ENCODE measurements around the gene AGPAT4. TPM values are rescaled to one million over a fixed set of nuclear protein-coding genes. Genes with fewer than 3 reads are reported as not detected.

Gene AGPAT4
- total RNA-seq, 1 donor from 2014 or later: 4.7 TPM

GRCh38 chr6:161292650-161293281 is 18.9 kb upstream of the AGPAT4 start:
- no peaks in the 10 kb centered on the region for H3K36me3 Mint-ChIP-seq (ENCODE audit: low read depth)

GRCh38 chr6:161292145-161292544 is 18.3 kb upstream of the AGPAT4 start:
- Mint-ChIP-seq H3K4me1 (no peaks in the 10 kb centered on the region), H3K9me3 (no peaks in the 10 kb centered on the region), H3K36me3 (ENCODE audit: low read depth) (no peaks in the 10 kb centered on the region), H3K27me3 (peaks cover 3% of the 10 kb centered on the region), H3K27ac (no peak overlapping the region), H3K4me3 (no peak overlapping the region)
- CTCF ChIA-PET: no interaction called here
- POLR2A ChIA-PET: no interaction called here
- ATAC-seq (ENCODE audit: low read depth) (no peak), DNase-seq (no peak)
- TF ChIP-seq, protein P1, sequence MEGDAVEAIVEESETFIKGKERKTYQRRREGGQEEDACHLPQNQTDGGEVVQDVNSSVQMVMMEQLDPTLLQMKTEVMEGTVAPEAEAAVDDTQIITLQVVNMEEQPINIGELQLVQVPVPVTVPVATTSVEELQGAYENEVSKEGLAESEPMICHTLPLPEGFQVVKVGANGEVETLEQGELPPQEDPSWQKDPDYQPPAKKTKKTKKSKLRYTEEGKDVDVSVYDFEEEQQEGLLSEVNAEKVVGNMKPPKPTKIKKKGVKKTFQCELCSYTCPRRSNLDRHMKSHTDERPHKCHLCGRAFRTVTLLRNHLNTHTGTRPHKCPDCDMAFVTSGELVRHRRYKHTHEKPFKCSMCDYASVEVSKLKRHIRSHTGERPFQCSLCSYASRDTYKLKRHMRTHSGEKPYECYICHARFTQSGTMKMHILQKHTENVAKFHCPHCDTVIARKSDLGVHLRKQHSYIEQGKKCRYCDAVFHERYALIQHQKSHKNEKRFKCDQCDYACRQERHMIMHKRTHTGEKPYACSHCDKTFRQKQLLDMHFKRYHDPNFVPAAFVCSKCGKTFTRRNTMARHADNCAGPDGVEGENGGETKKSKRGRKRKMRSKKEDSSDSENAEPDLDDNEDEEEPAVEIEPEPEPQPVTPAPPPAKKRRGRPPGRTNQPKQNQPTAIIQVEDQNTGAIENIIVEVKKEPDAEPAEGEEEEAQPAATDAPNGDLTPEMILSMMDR (IDR thresholded peaks at IDR 0.05): no peak
- intact Hi-C loops (cut with micrococcal nuclease): no loop called here

More at GRCh38 chr6:161292650-161293281, 18.9 kb upstream of the AGPAT4 start:
- TF ChIP-seq, protein P1 (IDR thresholded peaks at IDR 0.05): no peak
- ATAC-seq (ENCODE audit: low read depth): no peak
- ChIA-PET CTCF (no interaction called here), POLR2A (interaction anchor here (0.7 kb wide), 1 partner anchor 13 kb away, joined by 5 read pairs; no protein-coding TSS in a partner anchor)
- Mint-ChIP-seq H3K27ac (no peak overlapping the region), H3K4me3 (no peak overlapping the region), H3K9me3 (no peaks in the 10 kb centered on the region), H3K27me3 (no peaks in the 10 kb centered on the region), H3K4me1 (no peaks in the 10 kb centered on the region)
- intact Hi-C loops (cut with micrococcal nuclease): no loop called here
- no peak for DNase-seq

DNA sequence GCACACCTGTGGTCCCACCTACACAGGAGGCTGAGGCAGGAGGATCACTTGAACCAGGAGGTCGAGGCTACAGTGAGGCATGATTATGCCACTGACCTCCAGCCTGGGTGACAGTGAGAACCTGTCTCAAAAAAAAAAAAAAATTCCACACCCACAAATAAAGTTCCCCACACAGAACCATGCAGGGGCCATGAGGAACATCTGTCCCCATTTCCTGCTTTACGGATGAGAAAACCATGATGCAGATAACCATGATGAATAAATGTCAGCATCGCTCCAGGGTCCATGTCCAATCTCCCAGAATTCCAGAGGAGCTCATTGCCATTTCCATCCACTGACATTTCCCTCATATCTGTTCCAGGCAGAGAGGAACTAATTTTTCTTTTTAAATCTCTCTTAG is 16.9 kb upstream of the AGPAT4 start:
- DNase-seq (no peak), ATAC-seq (ENCODE audit: low read depth) (no peak)
- peaks cover 11% of the 10 kb centered on the region for H3K27me3 Mint-ChIP-seq
- H3K9me3 Mint-ChIP-seq: no peaks in the 10 kb centered on the region
- H3K4me3 Mint-ChIP-seq: no peak overlapping the region
- H3K4me1 Mint-ChIP-seq: no peaks in the 10 kb centered on the region
- ChIA-PET POLR2A (no interaction called here), CTCF (no interaction called here)
- no peak overlapping the region for H3K27ac Mint-ChIP-seq
- TF ChIP-seq, protein P1 (IDR thresholded peaks at IDR 0.05): no peak
- intact Hi-C loops (cut with micrococcal nuclease): no loop called here
- H3K36me3 Mint-ChIP-seq (ENCODE audit: low read depth): no peaks in the 10 kb centered on the region

DNA sequence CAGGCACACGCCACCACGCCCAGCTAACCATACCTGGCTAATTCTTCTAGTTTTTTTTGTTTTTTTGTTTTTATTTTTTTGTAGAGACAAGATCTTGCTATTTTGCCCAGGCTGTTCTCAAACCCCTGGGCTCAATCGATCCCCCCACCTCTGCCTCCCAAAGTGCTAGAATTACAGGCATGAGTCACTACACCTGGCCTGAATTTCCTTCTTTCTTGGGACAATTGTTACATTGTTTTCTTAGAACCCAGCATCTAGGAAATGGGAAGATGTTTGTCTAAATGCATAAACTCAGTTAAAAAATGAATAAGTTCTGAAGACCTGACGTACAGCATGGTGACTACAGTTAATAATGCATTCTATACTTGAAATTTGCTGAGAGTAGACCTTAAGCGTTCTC is 10.8 kb upstream of the AGPAT4 start:
- H3K9me3 Mint-ChIP-seq: peaks cover 13% of the 10 kb centered on the region
- TF ChIP-seq, protein P1 (IDR thresholded peaks at IDR 0.05): no peak
- DNase-seq: no peak
- H3K36me3 Mint-ChIP-seq (ENCODE audit: low read depth): no peaks in the 10 kb centered on the region
- no peak overlapping the region for H3K27ac Mint-ChIP-seq
- ChIA-PET CTCF (no interaction called here), POLR2A (no interaction called here)
- no peak overlapping the region for H3K4me3 Mint-ChIP-seq
- intact Hi-C loops (cut with micrococcal nuclease): no loop called here
- H3K4me1 Mint-ChIP-seq: no peaks in the 10 kb centered on the region
- peaks cover 25% of the 10 kb centered on the region for H3K27me3 Mint-ChIP-seq
- ATAC-seq (ENCODE audit: low read depth): no peak

- TF ChIP-seq, protein P1 (IDR thresholded peaks at IDR 0.05): no peak
- intact Hi-C loops (cut with micrococcal nuclease): no loop called here
- Mint-ChIP-seq H3K4me1 (no peaks in the 10 kb centered on the region), H3K27ac (no peak overlapping the region), H3K9me3 (peaks cover 13% of the 10 kb centered on the region), H3K36me3 (ENCODE audit: low read depth) (no peaks in the 10 kb centered on the region), H3K4me3 (no peak overlapping the region), H3K27me3 (peaks cover 18% of the 10 kb centered on the region)
- ATAC-seq (ENCODE audit: low read depth) (no peak), DNase-seq (no peak)
- POLR2A ChIA-PET: no interaction called here
- CTCF ChIA-PET: no interaction called here
Observed at GRCh38 chr6:161281092-161281491, 7.2 kb upstream of the AGPAT4 start.

Data from activated B cell treated with CpG ODN at 0.5 μM for 24 hours (primary cell).